ENCODE measurements around the gene PLEKHM1.
"Not testable (repeated sequence)": the region's sequence is repeated elsewhere in the genome, so short reads cannot be mapped to it uniquely, and the experiment has no call there.

- TF ChIP-seq HDAC2 (CRISPR knock-in tag; IDR thresholded peaks at IDR 0.05) (peak; percentile 21; the same call in 1 of the 2 replicates), SP5 (CRISPR knock-in tag; IDR thresholded peaks at IDR 0.05; ENCODE audit: borderline replicate concordance, low read depth) (0 out of 2 replicates have a peak, but pooled peaks have one; percentile 10), SP1 (CRISPR knock-in tag; IDR thresholded peaks at IDR 0.05) (peak; percentile 59)
- not testable (repeated sequence) for TF ChIP-seq EED (CRISPR knock-in tag; IDR thresholded peaks at IDR 0.05); ZHX1 (CRISPR knock-in tag; IDR thresholded peaks at IDR 0.05; ENCODE audit: low read depth); ZNF274 (CRISPR knock-in tag; IDR thresholded peaks at IDR 0.05); KDM6A (CRISPR knock-in tag; IDR thresholded peaks at IDR 0.05; ENCODE audit: low read depth); SOX6 (IDR thresholded peaks at IDR 0.05); SOX6 (CRISPR knock-in tag; IDR thresholded peaks at IDR 0.05); SP1 (IDR thresholded peaks at IDR 0.05); FOXM1 (CRISPR knock-in tag; IDR thresholded peaks at IDR 0.05)
- TF ChIP-seq, protein P1, sequence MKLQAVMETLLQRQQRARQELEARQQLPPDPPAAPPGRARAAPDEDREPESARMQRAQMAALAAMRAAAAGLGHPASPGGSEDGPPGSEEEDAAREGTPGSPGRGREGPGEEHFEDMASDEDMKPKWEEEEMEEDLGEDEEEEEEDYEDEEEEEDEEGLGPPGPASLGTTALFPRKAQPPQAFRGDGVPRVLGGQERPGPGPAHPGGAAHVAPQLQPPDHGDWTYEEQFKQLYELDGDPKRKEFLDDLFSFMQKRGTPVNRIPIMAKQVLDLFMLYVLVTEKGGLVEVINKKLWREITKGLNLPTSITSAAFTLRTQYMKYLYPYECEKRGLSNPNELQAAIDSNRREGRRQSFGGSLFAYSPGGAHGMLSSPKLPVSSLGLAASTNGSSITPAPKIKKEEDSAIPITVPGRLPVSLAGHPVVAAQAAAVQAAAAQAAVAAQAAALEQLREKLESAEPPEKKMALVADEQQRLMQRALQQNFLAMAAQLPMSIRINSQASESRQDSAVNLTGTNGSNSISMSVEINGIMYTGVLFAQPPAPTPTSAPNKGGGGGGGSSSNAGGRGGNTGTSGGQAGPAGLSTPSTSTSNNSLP (IDR thresholded peaks at IDR 0.05; ENCODE audit: low read depth, low read length) = not testable (repeated sequence)
- TF ChIP-seq, protein P2, sequence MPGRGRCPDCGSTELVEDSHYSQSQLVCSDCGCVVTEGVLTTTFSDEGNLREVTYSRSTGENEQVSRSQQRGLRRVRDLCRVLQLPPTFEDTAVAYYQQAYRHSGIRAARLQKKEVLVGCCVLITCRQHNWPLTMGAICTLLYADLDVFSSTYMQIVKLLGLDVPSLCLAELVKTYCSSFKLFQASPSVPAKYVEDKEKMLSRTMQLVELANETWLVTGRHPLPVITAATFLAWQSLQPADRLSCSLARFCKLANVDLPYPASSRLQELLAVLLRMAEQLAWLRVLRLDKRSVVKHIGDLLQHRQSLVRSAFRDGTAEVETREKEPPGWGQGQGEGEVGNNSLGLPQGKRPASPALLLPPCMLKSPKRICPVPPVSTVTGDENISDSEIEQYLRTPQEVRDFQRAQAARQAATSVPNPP (CRISPR knock-in tag; IDR thresholded peaks at IDR 0.05) = not testable (repeated sequence)
Observed at GRCh38 chr17:45490615-45491433, at the start of gene PLEKHM1.
